AG04450 (cell line): Measurements from ENCODE around the gene EVL. TPM values are rescaled to one million over a fixed set of nuclear protein-coding genes. Genes with fewer than 3 reads are reported as not detected.

Source experiments
- CTCF ChIA-PET: fragments of 300-600, 350-600 bp; formaldehyde crosslinking; extraction: SDS; loops from one replicate; lab custom pipeline; 2022; ENCODE audit warnings: antibody characterized with exemption, inconsistent platforms; lab: Charles Lee
- POLR2A ChIA-PET: fragments of 350-600 bp; formaldehyde crosslinking; extraction: SDS; loops from one replicate; lab custom pipeline; 2021; ENCODE audit warnings: antibody characterized with exemption, inconsistent platforms; lab: Yijun Ruan, JAX
- DNase-seq: peaks from one replicate; pipeline ENCODE4 v3.0.0-alpha.2; 2011; ENCODE audit warnings: low read depth, low spot score
- H3K27ac ChIP-seq: one replicate; pipeline ENCODE4 v1.5.1; 2012; ENCODE audit warnings: low read depth, low read length, control low read depth
- H3K27me3 ChIP-seq: one replicate; pipeline ENCODE4 v1.6.0; 2012; ENCODE audit warnings: low read length; ENCODE audit not compliant: control insufficient read depth, insufficient read depth
- H3K4me3 ChIP-seq: 2 replicates; pipeline ENCODE4 v1.5.1; 2011; ENCODE audit warnings: mild to moderate bottlenecking, low read depth, low read length, control low read depth
- H3K9me3 ChIP-seq: 2 replicates; pipeline ENCODE4 v1.5.1; 2012; ENCODE audit warnings: low read length; ENCODE audit not compliant: control insufficient read depth, insufficient read depth
- CTCF ChIP-seq: IDR thresholded peaks from 2 replicates; pipeline ENCODE4 v1.5.1; 2011; ENCODE audit warnings: low read depth, low read length, control low read depth, inconsistent platforms
- polyA plus RNA-seq: library from polyadenylated mRNA; depleted of rRNA; stranded (reverse); fragments of >200 nt; gene quantifications from 2 replicates; pipeline ENCODE4 v1.2.3, GENCODE V29; 2011

The EVL gene
- polyA plus RNA-seq, 1 experiment = 36.5 TPM

GRCh38 chr14:100147691-100148464 is 82.7 kb downstream of the EVL start:
- H3K27me3 ChIP-seq = no peaks in the 10 kb centered on the region
- no peaks in the 10 kb centered on the region; the same call in 1 of the 2 replicates for H3K9me3 ChIP-seq
- CTCF ChIA-PET = no interaction called here
- H3K4me3 ChIP-seq = no peak overlapping the region
- TF ChIP-seq CTCF = no peak
- peak overlapping the region; percentile 21 for H3K27ac ChIP-seq
- no peak for DNase-seq
- POLR2A ChIA-PET = interaction anchor here (0.6 to 1.1 kb wide), 2 partner anchors 45 to 100 kb away, joined by 3 to 9 read pairs; no protein-coding TSS in a partner anchor

- H3K27ac ChIP-seq = no peak overlapping the region
- peaks cover 8% of the 10 kb centered on the region for H3K9me3 ChIP-seq
- no peak overlapping the region for H3K4me3 ChIP-seq
- DNase-seq = no peak
- POLR2A ChIA-PET = no interaction called here
- CTCF ChIA-PET = no interaction called here
- TF ChIP-seq CTCF = no peak
- no peaks in the 10 kb centered on the region for H3K27me3 ChIP-seq
Measured at GRCh38 chr14:100148837-100149731, 83.9 kb downstream of the EVL start.

GRCh38 chr14:100149851-100150611 is 84.8 kb downstream of the EVL start:
- Histone ChIP-seq H3K27me3 (no peaks in the 10 kb centered on the region), H3K27ac (no peak overlapping the region), H3K9me3 (peaks cover 17% of the 10 kb centered on the region), H3K4me3 (no peak overlapping the region)
- TF ChIP-seq CTCF = no peak
- ChIA-PET CTCF (no interaction called here), POLR2A (no interaction called here)
- DNase-seq = no peak

GRCh38 chr14:100150932-100151587 is 85.8 kb downstream of the EVL start:
- H3K9me3 ChIP-seq = peaks cover 22% of the 10 kb centered on the region
- no peak for DNase-seq
- peaks cover 4% of the 10 kb centered on the region for H3K27me3 ChIP-seq
- H3K27ac ChIP-seq = no peak overlapping the region
- POLR2A ChIA-PET = no interaction called here
- CTCF ChIA-PET = interaction anchor here (0.9 kb wide), 1 partner anchor 43 kb away, joined by 3 read pairs; no protein-coding TSS in a partner anchor
- no peak overlapping the region for H3K4me3 ChIP-seq
- no peak for TF ChIP-seq CTCF
